GM12878 (cell line): ENCODE results near the gene ZBTB5. TPM values are rescaled to one million over a fixed set of nuclear protein-coding genes. Genes with fewer than 3 reads are reported as not detected.
A peak's percentile ranks its signal among the peaks of the same experiment; 100 is the strongest.

Experiments used
- CBX3 ChIP-seq: fragments of 200-600 bp; sonication (generic); IDR thresholded peaks from 2 replicates; pipeline ENCODE4 v1.6.1; 2016; ENCODE audit warnings: low read depth, borderline replicate concordance
- CEBPZ ChIP-seq: fragments of 150-350 bp; IDR thresholded peaks from 2 replicates; pipeline ENCODE4 v1.6.1; 2016; ENCODE audit warnings: low read depth, low read length
- CREB1 ChIP-seq: IDR thresholded peaks from 2 replicates; pipeline ENCODE4 v1.6.1; 2012; ENCODE audit warnings: low read depth, mild to moderate bottlenecking, inconsistent platforms
- FOS ChIP-seq: IDR thresholded peaks from 3 replicates; pipeline ENCODE4 v1.6.1; 2011; ENCODE audit warnings: borderline replicate concordance; ENCODE audit not compliant: insufficient read length; ENCODE audit errors: extremely low read depth
- JUNB ChIP-seq: IDR thresholded peaks from 2 replicates; pipeline ENCODE4 v1.6.1; 2016; ENCODE audit warnings: antibody characterized with exemption, mild to moderate bottlenecking
- KDM1A ChIP-seq: fragments of 200-600 bp; sonication (generic); IDR thresholded peaks from 2 replicates; pipeline ENCODE4 v1.6.1; 2016; ENCODE audit warnings: borderline replicate concordance
- KLF5 ChIP-seq: fragments of 450-650 bp; IDR thresholded peaks from 2 replicates; pipeline ENCODE4 v1.6.1; 2014; ENCODE audit warnings: mild to moderate bottlenecking; ENCODE audit not compliant: partially characterized antibody
- NFXL1 ChIP-seq: fragments of 450-650 bp; IDR thresholded peaks from 2 replicates; pipeline ENCODE4 v1.6.1; 2017; ENCODE audit warnings: antibody characterized with exemption, mild to moderate bottlenecking, borderline replicate concordance
- PKNOX1 ChIP-seq: fragments of 450-650 bp; IDR thresholded peaks from 2 replicates; pipeline ENCODE4 v1.6.1; 2016; ENCODE audit warnings: mild to moderate bottlenecking
- POLR2A ChIP-seq: IDR thresholded peaks from 2 replicates; pipeline ENCODE4 v1.6.1; 2011; ENCODE audit warnings: low read depth, mild to moderate bottlenecking, low read length
- POU2F2 ChIP-seq: IDR thresholded peaks from 3 replicates; pipeline ENCODE4 v1.6.1; 2011; ENCODE audit warnings: low read depth, mild to moderate bottlenecking, low read length, borderline replicate concordance
- SPI1 ChIP-seq: IDR thresholded peaks from 2 replicates; pipeline ENCODE4 v1.6.1; 2011; ENCODE audit warnings: low read depth, mild to moderate bottlenecking, low read length, moderate library complexity, borderline replicate concordance; ENCODE audit not compliant: insufficient read depth
- SREBF2 ChIP-seq: IDR thresholded peaks from 2 replicates; pipeline ENCODE4 v1.6.1; 2012; ENCODE audit warnings: mild to moderate bottlenecking, low read length
- TARDBP ChIP-seq: IDR thresholded peaks from 2 replicates; pipeline ENCODE4 v1.6.1; 2016; ENCODE audit warnings: borderline replicate concordance
- ZBED1 ChIP-seq: IDR thresholded peaks from 2 replicates; pipeline ENCODE4 v1.6.1; 2016; ENCODE audit warnings: borderline replicate concordance
- ZNF274 ChIP-seq: IDR thresholded peaks from one replicate; pipeline ENCODE4 v1.8.0; 2011; ENCODE audit not compliant: insufficient read length, insufficient read depth
- polyA plus RNA-seq, 11 experiments: library from polyadenylated mRNA; depleted of rRNA in 4 of 11; unstranded in 6 of 11; stranded (reverse) in 5 of 11; fragments of >200 nt; fragmentation: Nextera tagmentation in 4 of 11; fragmentation: Illumina TruSeq in 1 of 11; extraction: Ambion mirVana in 4 of 11; extraction: Trizol in 1 of 11; gene quantifications; 1 replicate in 1 of 11; 2 replicates in 10 of 11; pipeline versions ENCODE4 v1.2.1 to v1.2.3, GENCODE V29; 2011 to 2016; ENCODE audit warnings: inconsistent platforms in 2 of 11, missing spikeins in 2 of 11, low read depth in 1 of 11
- total RNA-seq, 4 experiments: library from RNA; depleted of rRNA in 3 of 4; stranded (reverse); fragments of >200 nt in 3 of 4; fragmentation: Illumina TruSeq in 1 of 4; extraction: Trizol in 1 of 4; gene quantifications; 2 replicates each; pipeline versions ENCODE4 v1.2.1 to v1.2.3, GENCODE V29; 2013 to 2021
- TF ChIP-seq, protein P1 (sequence below): fragments of 450-650 bp; IDR thresholded peaks from 2 replicates; pipeline ENCODE4 v1.6.1; 2017; ENCODE audit warnings: antibody characterized with exemption, mild to moderate bottlenecking, moderate library complexity
- TF ChIP-seq, protein P2 (sequence below): IDR thresholded peaks from 2 replicates; pipeline ENCODE4 v1.6.1; 2011; ENCODE audit warnings: borderline replicate concordance, low read depth, mild to moderate bottlenecking, moderate library complexity, low read length; ENCODE audit not compliant: insufficient read depth, poor library complexity, severe bottlenecking

Gene ZBTB5
- total and polyA plus RNA-seq, 10 of the 15 experiments (the other 5 are each of a cell fraction or from before 2014, with no cell fraction given) = 1.4 to 32.5 (median 12.1) TPM

DNA sequence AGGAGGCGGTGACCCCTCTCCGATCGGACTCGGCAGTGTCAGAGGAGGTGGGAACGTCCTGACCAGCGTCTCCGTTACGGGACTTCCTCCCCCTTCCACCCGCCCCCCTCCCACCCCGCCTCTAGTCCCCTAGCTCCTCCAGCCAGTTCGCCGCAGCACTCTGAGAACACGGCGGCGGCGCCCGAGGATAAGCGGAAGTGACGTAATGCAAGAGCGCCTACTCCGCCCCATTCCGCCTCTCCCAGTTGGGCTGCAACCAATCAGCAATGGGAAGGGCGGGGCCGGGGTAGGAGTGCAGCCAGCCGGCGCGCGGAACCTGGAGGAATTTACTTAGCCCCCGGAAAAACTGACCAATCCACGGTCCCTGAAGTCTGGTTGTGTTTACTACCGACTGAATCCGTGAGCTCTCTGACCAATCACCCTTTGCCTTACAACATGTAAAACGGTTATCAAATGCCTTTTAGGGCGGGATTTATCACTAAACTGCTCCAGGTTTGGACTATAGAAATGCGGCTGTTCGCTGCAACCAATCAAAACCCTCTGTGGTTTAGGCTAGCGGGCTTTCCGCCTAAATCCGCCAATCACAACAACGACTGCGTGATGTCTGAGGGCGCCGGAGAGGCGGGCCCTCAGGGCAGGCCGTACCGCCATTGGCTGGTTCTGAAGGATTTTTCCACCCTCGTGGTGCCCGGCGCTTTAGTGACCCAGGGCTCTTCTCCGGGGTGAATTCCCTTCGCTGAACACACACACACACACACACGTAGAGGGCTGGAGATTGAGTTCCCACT, at the start of gene ZBTB5 (continued):
- TF ChIP-seq PKNOX1 (peak; percentile 90), SPI1 (peak; percentile 57; the same call in 1 of the 2 replicates), KDM1A (no peak), POU2F2 (peak; percentile 61; the same call in 2 of the 3 replicates), FOS (peak; percentile 78), CBX3 (no peak), CEBPZ (peak; percentile 89), JUNB (no peak; the same call in 1 of the 2 replicates), KLF5 (no peak), ZNF274 (no peak), SREBF2 (peak; percentile 79), NFXL1 (no peak), CREB1 (peak; percentile 89), TARDBP (no peak), POLR2A (no peak), ZBED1 (peak; percentile 74; the same call in 1 of the 2 replicates)
- TF ChIP-seq, protein P1, sequence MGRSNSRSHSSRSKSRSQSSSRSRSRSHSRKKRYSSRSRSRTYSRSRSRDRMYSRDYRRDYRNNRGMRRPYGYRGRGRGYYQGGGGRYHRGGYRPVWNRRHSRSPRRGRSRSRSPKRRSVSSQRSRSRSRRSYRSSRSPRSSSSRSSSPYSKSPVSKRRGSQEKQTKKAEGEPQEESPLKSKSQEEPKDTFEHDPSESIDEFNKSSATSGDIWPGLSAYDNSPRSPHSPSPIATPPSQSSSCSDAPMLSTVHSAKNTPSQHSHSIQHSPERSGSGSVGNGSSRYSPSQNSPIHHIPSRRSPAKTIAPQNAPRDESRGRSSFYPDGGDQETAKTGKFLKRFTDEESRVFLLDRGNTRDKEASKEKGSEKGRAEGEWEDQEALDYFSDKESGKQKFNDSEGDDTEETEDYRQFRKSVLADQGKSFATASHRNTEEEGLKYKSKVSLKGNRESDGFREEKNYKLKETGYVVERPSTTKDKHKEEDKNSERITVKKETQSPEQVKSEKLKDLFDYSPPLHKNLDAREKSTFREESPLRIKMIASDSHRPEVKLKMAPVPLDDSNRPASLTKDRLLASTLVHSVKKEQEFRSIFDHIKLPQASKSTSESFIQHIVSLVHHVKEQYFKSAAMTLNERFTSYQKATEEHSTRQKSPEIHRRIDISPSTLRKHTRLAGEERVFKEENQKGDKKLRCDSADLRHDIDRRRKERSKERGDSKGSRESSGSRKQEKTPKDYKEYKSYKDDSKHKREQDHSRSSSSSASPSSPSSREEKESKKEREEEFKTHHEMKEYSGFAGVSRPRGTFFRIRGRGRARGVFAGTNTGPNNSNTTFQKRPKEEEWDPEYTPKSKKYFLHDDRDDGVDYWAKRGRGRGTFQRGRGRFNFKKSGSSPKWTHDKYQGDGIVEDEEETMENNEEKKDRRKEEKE = no peak
- TF ChIP-seq, protein P2, sequence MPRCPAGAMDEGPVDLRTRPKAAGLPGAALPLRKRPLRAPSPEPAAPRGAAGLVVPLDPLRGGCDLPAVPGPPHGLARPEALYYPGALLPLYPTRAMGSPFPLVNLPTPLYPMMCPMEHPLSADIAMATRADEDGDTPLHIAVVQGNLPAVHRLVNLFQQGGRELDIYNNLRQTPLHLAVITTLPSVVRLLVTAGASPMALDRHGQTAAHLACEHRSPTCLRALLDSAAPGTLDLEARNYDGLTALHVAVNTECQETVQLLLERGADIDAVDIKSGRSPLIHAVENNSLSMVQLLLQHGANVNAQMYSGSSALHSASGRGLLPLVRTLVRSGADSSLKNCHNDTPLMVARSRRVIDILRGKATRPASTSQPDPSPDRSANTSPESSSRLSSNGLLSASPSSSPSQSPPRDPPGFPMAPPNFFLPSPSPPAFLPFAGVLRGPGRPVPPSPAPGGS = no peak
